SU-DHL-6 (cell line): Measurements from ENCODE around the gene CDC42BPA.
A peak's percentile ranks its signal among the peaks of the same experiment; 100 is the strongest.
"Not testable (repeated sequence)": the region's sequence is repeated elsewhere in the genome, so short reads cannot be mapped to it uniquely, and the experiment has no call there.

ENCODE experiments used
- H2AFZ ChIP-seq: fragments of 200-600 bp; sonication (generic); 2 replicates; pipeline ENCODE4 v1.6.1; 2014; ENCODE audit warnings: low read depth, mild to moderate bottlenecking, moderate library complexity, mixed read lengths, antibody characterized with exemption, low read length; ENCODE audit not compliant: severe bottlenecking
- H3F3A ChIP-seq: fragments of 200-600 bp; shearing (Covaris generic); 2 replicates; pipeline ENCODE4 v1.6.0; 2016; ENCODE audit warnings: antibody characterized with exemption, mild to moderate bottlenecking; ENCODE audit not compliant: insufficient read depth
- H3K27ac ChIP-seq: fragments of 200-600 bp; sonication (generic); 2 replicates; pipeline ENCODE4 v1.5.1; 2016; ENCODE audit warnings: low read depth, mild to moderate bottlenecking, low read length, moderate library complexity, mixed read lengths
- H3K27me3 ChIP-seq: fragments of 200-600 bp; sonication (generic), shearing (Covaris generic); 2 replicates; pipeline ENCODE4 v1.6.0; 2014; ENCODE audit warnings: mild to moderate bottlenecking, low read length
- H3K36me3 ChIP-seq: fragments of 200-600 bp; sonication (generic); 2 replicates; pipeline ENCODE4 v1.6.1; 2014; ENCODE audit warnings: mild to moderate bottlenecking, low read length, mixed read lengths
- H3K4me2 ChIP-seq: fragments of 300-600, 200-600 bp; shearing (Covaris generic), sonication (generic); 2 replicates; pipeline ENCODE4 v1.6.0; 2014; ENCODE audit warnings: low read length, low read depth, mild to moderate bottlenecking; ENCODE audit not compliant: poor library complexity, severe bottlenecking
- H3K4me3 ChIP-seq: fragments of 200-600 bp; sonication (generic); 2 replicates; pipeline ENCODE4 v1.5.1; 2014; ENCODE audit warnings: antibody characterized with exemption, low read length, mild to moderate bottlenecking, mixed read lengths; ENCODE audit not compliant: insufficient read depth, poor library complexity, severe bottlenecking
- H3K79me2 ChIP-seq: fragments of 200-600 bp; sonication (generic); 2 replicates; pipeline ENCODE4 v1.6.1; 2014; ENCODE audit warnings: mild to moderate bottlenecking, low read length, moderate library complexity; ENCODE audit not compliant: insufficient read depth
- H3K9ac ChIP-seq: fragments of 200-600 bp; sonication (generic); 2 replicates; pipeline ENCODE4 v1.7.0; 2014; ENCODE audit warnings: mild to moderate bottlenecking, low read length
- H3K9me2 ChIP-seq: fragments of 200-600 bp; sonication (generic); replicated peaks from 2 replicates; pipeline ENCODE4 v1.6.1; 2014; ENCODE audit warnings: low read length; ENCODE audit not compliant: insufficient read depth
- H3K9me3 ChIP-seq: fragments of 200-600 bp; sonication (generic); 2 replicates; pipeline ENCODE4 v1.6.1; 2014; ENCODE audit warnings: low read length, mixed read lengths; ENCODE audit not compliant: insufficient read depth
- H4K20me1 ChIP-seq: fragments of 200-600 bp; sonication (generic); 2 replicates; pipeline ENCODE4 v1.6.1; 2014; ENCODE audit warnings: low read depth, mild to moderate bottlenecking, antibody characterized with exemption, low read length, moderate library complexity, mixed read lengths
- CTCF ChIP-seq: fragments of 200-600 bp; sonication (generic); IDR thresholded peaks from one replicate; pipeline ENCODE4 v1.5.1; 2017; ENCODE audit warnings: antibody characterized with exemption, mild to moderate bottlenecking, low read length, moderate library complexity; ENCODE audit not compliant: insufficient read depth, poor library complexity, severe bottlenecking
- EZH2phosphoT487 ChIP-seq: fragments of 200-600 bp; sonication (generic), shearing (Covaris generic); conservative IDR thresholded peaks from 2 replicates; pipeline ENCODE4 v1.6.1; 2018; ENCODE audit warnings: mild to moderate bottlenecking, antibody characterized with exemption, low read length, moderate library complexity, mixed read lengths

The CDC42BPA gene

GRCh38 chr1:227136210-227136820 lies 182.0 kb downstream of the CDC42BPA start:
- H4K20me1 ChIP-seq: no peaks in the 10 kb centered on the region
- no peak overlapping the region for H3K9ac ChIP-seq
- no peaks in the 10 kb centered on the region for H3F3A ChIP-seq
- no peaks in the 10 kb centered on the region for H3K36me3 ChIP-seq
- no peak overlapping the region for H2AFZ ChIP-seq
- H3K4me3 ChIP-seq: no peak overlapping the region
- H3K4me2 ChIP-seq: no peak overlapping the region
- H3K9me3 ChIP-seq: no peaks in the 10 kb centered on the region
- H3K27me3 ChIP-seq: no peaks in the 10 kb centered on the region
- no peaks in the 10 kb centered on the region for H3K9me2 ChIP-seq
- H3K27ac ChIP-seq: no peak overlapping the region
- H3K79me2 ChIP-seq: no peaks in the 10 kb centered on the region
- TF ChIP-seq EZH2phosphoT487: no peak
- TF ChIP-seq CTCF: no peak

- Histone ChIP-seq H3K9ac (no peak overlapping the region), H3K9me3 (no peaks in the 10 kb centered on the region), H2AFZ (no peak overlapping the region), H4K20me1 (no peaks in the 10 kb centered on the region), H3F3A (no peaks in the 10 kb centered on the region), H3K9me2 (no peaks in the 10 kb centered on the region), H3K27ac (no peak overlapping the region), H3K4me3 (no peak overlapping the region), H3K36me3 (no peaks in the 10 kb centered on the region), H3K4me2 (no peak overlapping the region), H3K79me2 (no peaks in the 10 kb centered on the region), H3K27me3 (no peaks in the 10 kb centered on the region)
- TF ChIP-seq CTCF (no peak), EZH2phosphoT487 (no peak)
Observed at GRCh38 chr1:227134686-227135314, 183.5 kb downstream of the CDC42BPA start.

- H3K4me2 ChIP-seq, H3F3A ChIP-seq: not testable (repeated sequence)
Observed at GRCh38 chr1:227132695-227133094, 185.6 kb downstream of the CDC42BPA start.

GRCh38 chr1:227131193-227131592 lies 187.1 kb downstream of the CDC42BPA start:
- Histone ChIP-seq H3K79me2 (no peaks in the 10 kb centered on the region), H3K9ac (no peak overlapping the region), H3K9me3 (no peaks in the 10 kb centered on the region), H3K36me3 (no peaks in the 10 kb centered on the region), H3K9me2 (no peaks in the 10 kb centered on the region), H4K20me1 (no peaks in the 10 kb centered on the region), H3K4me3 (no peak overlapping the region), H3F3A (no peaks in the 10 kb centered on the region), H3K27me3 (no peaks in the 10 kb centered on the region), H3K27ac (no peak overlapping the region), H3K4me2 (no peak overlapping the region), H2AFZ (no peak overlapping the region)
- peak; percentile 36 for TF ChIP-seq CTCF
- TF ChIP-seq EZH2phosphoT487: no peak

More at GRCh38 chr1:227132695-227133094, 185.6 kb downstream of the CDC42BPA start:
- not testable (repeated sequence) for H3K9me2 ChIP-seq, H4K20me1 ChIP-seq, H3K27me3 ChIP-seq, H3K79me2 ChIP-seq, H3K9ac ChIP-seq, H2AFZ ChIP-seq, H3K9me3 ChIP-seq, H3K4me3 ChIP-seq, H3K36me3 ChIP-seq, H3K27ac ChIP-seq
